A673 (cell line): ENCODE measurements around the gene CRBN.

Experiments used
- EZH2 ChIP-seq: fragments of 200-600 bp; sonication (generic); IDR thresholded peaks from 2 replicates; pipeline ENCODE4 v1.6.1; 2017; ENCODE audit warnings: borderline replicate concordance, low read depth, mild to moderate bottlenecking, mixed read lengths, antibody characterized with exemption, low read length; ENCODE audit not compliant: poor library complexity, severe bottlenecking
- TF ChIP-seq, protein P1 (sequence below): fragments of 300-800, 200-600 bp; sonication (generic); conservative IDR thresholded peaks from 2 replicates; pipeline ENCODE4 v1.5.1; 2017; ENCODE audit warnings: low read depth, mild to moderate bottlenecking, antibody characterized with exemption, low read length, moderate library complexity, mixed read lengths

DNA sequence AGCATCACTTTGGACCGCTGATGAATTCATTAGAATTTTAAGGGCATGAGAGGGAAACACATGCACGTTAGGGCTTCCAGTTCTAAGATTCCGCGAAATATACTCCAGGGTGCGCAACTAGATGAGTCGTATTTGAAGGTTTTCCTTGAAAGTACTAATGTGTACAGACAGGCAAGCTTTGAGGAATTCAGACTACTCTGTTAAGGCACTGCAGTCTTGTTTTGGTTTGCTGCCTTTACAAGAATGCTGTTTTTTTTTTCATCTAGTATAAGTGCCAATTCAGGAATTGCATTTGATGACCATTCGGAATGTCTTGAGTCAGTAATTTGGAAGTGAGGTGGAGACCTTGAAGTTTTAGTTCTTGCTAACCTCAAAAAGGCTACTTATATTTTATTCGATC lies 33.7 kb downstream of the CRBN start:
- TF ChIP-seq, protein P1, sequence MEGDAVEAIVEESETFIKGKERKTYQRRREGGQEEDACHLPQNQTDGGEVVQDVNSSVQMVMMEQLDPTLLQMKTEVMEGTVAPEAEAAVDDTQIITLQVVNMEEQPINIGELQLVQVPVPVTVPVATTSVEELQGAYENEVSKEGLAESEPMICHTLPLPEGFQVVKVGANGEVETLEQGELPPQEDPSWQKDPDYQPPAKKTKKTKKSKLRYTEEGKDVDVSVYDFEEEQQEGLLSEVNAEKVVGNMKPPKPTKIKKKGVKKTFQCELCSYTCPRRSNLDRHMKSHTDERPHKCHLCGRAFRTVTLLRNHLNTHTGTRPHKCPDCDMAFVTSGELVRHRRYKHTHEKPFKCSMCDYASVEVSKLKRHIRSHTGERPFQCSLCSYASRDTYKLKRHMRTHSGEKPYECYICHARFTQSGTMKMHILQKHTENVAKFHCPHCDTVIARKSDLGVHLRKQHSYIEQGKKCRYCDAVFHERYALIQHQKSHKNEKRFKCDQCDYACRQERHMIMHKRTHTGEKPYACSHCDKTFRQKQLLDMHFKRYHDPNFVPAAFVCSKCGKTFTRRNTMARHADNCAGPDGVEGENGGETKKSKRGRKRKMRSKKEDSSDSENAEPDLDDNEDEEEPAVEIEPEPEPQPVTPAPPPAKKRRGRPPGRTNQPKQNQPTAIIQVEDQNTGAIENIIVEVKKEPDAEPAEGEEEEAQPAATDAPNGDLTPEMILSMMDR = no peak
- no peak for TF ChIP-seq EZH2
